ENCODE data around the gene SGMS1.

- TF ChIP-seq POLR2A (IDR thresholded peaks at IDR 0.05; ENCODE audit: low read length) (no peak), GATA1 (IDR thresholded peaks at IDR 0.05; ENCODE audit: low read depth, low read length) (no peak)
These were observed 352.0 kb downstream of the SGMS1 start for GRCh38 chr10:50271564-50272250.
